Transverse colon (tissue), 3 donors: ENCODE results near the gene CGNL1.

Experiments
- CTCF ChIP-seq, 5 experiments: fragments of 200-600 bp in 3 of 5; fragments of 450-650 bp in 2 of 5; sonication (generic) in 3 of 5; IDR thresholded peaks; 1 replicate in 2 of 5; 2 replicates in 3 of 5; pipeline ENCODE4 v1.5.1; 2016 to 2017; ENCODE audit warnings: antibody characterized with exemption in 5 of 5, inconsistent platforms in 3 of 5, mild to moderate bottlenecking in 2 of 5, moderate library complexity in 1 of 5
- POLR2A ChIP-seq: fragments of 450-650 bp; IDR thresholded peaks from one replicate; pipeline ENCODE4 v1.6.1; 2016; ENCODE audit warnings: antibody characterized with exemption, mild to moderate bottlenecking, moderate library complexity

- no peak for TF ChIP-seq POLR2A
- TF ChIP-seq CTCF (IDR thresholded peaks at IDR 0.05), result no peak
These were observed 161.9 kb downstream of the CGNL1 start for GRCh38 chr15:57538265-57538529.
